ENCODE data around the gene TBCEL. TPM values are rescaled to one million over a fixed set of nuclear protein-coding genes. Genes with fewer than 3 reads are reported as not detected.
"Not testable (repeated sequence)": the region's sequence is repeated elsewhere in the genome, so short reads cannot be mapped to it uniquely, and the experiment has no call there.

TBCEL gene
- total RNA-seq, 3 donors from 2014 or later, result 6.6 to 7.2 (median 6.7) TPM

GRCh38 chr11:121112498-121113455 is 88.9 kb downstream of the TBCEL start:
- Mint-ChIP-seq H3K27me3 (ENCODE audit: low read depth) (peaks cover 25% of the 10 kb centered on the region), H3K4me1 (ENCODE audit: low read depth) (peaks cover 3% of the 10 kb centered on the region), H3K4me3 (no peak overlapping the region), H3K9me3 (no peaks in the 10 kb centered on the region), H3K36me3 (ENCODE audit: insufficient read depth) (no peaks in the 10 kb centered on the region)
- ATAC-seq (peak; percentile 59 to 73), DNase-seq (peak; percentile 9)

- no peak overlapping the region for H3K4me3 Mint-ChIP-seq
- H3K27me3 Mint-ChIP-seq (ENCODE audit: low read depth), result peaks cover 25% of the 10 kb centered on the region
- no peaks in the 10 kb centered on the region for H3K36me3 Mint-ChIP-seq (ENCODE audit: insufficient read depth)
- no peaks in the 10 kb centered on the region for H3K9me3 Mint-ChIP-seq
- DNase-seq, result no peak
- H3K4me1 Mint-ChIP-seq (ENCODE audit: low read depth), result peaks cover 3% of the 10 kb centered on the region
- no peak for ATAC-seq
These were observed 89.7 kb downstream of the TBCEL start for GRCh38 chr11:121113611-121114010.

DNA sequence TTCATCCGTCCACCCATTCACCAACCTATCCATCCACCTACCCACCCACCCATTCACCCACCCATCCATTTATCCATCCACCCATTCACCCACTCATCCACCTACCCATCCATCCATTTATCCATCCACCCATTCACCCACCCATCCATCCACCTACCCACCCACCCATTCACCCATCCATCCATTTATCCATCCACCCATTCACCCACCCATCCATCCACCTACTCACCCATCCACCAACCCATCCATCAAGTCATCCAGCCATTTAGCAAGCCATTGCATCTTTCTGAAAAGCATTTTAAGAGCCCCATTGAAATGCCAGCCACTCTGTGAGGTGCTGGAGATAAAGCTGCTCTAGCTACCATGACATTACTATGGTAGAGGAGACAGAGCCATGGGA is 91.1 kb downstream of the TBCEL start:
- ATAC-seq; DNase-seq; H3K4me3 Mint-ChIP-seq; H3K4me1 Mint-ChIP-seq (ENCODE audit: low read depth); H3K9me3 Mint-ChIP-seq; H3K36me3 Mint-ChIP-seq (ENCODE audit: insufficient read depth): not testable (repeated sequence)
- peaks cover 25% of the 10 kb centered on the region for H3K27me3 Mint-ChIP-seq (ENCODE audit: low read depth)

DNA sequence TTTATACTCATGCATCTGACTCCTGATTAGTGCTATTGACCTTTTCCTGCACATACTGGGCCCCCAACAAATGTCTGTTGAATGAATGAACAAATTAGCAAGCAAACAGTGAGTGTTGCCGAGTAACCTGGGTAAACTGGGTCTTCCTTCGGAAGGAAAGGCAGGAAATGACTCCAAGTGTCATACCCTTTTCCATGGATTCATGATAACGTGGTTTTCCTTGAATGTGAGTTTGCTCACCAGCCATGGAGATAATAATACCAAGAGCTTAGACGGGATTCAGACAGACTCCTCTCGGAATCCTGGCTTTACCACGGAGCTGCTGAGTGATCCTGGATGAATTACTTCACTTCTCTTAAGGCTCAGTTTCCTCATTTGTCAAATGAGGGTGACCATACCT is 93.9 kb downstream of the TBCEL start:
- Mint-ChIP-seq H3K27me3 (ENCODE audit: low read depth) (peaks cover 10% of the 10 kb centered on the region), H3K9me3 (peaks cover 4% of the 10 kb centered on the region), H3K36me3 (ENCODE audit: insufficient read depth) (no peaks in the 10 kb centered on the region), H3K4me3 (no peak overlapping the region), H3K4me1 (ENCODE audit: low read depth) (no peaks in the 10 kb centered on the region)
- no peak for ATAC-seq
- no peak for DNase-seq

- Mint-ChIP-seq H3K36me3 (ENCODE audit: insufficient read depth) (no peaks in the 10 kb centered on the region), H3K4me3 (no peak overlapping the region), H3K9me3 (peaks cover 16% of the 10 kb centered on the region), H3K4me1 (ENCODE audit: low read depth) (no peaks in the 10 kb centered on the region), H3K27me3 (ENCODE audit: low read depth) (no peaks in the 10 kb centered on the region)
- no peak for DNase-seq
- ATAC-seq, result no peak
These were observed 95.5 kb downstream of the TBCEL start for GRCh38 chr11:121119440-121119839.

GRCh38 chr11:121122328-121122727 is 98.4 kb downstream of the TBCEL start:
- no peak overlapping the region for H3K4me3 Mint-ChIP-seq
- no peak for DNase-seq
- peaks cover 4% of the 10 kb centered on the region for H3K27me3 Mint-ChIP-seq (ENCODE audit: low read depth)
- H3K4me1 Mint-ChIP-seq (ENCODE audit: low read depth), result no peaks in the 10 kb centered on the region
- no peaks in the 10 kb centered on the region for H3K36me3 Mint-ChIP-seq (ENCODE audit: insufficient read depth)
- ATAC-seq, result no peak
- peaks cover 16% of the 10 kb centered on the region for H3K9me3 Mint-ChIP-seq

- DNase-seq (no peak), ATAC-seq (no peak)
- Mint-ChIP-seq H3K36me3 (ENCODE audit: insufficient read depth) (no peaks in the 10 kb centered on the region), H3K9me3 (peaks cover 16% of the 10 kb centered on the region), H3K4me3 (no peak overlapping the region), H3K4me1 (ENCODE audit: low read depth) (no peaks in the 10 kb centered on the region), H3K27me3 (ENCODE audit: low read depth) (peaks cover 4% of the 10 kb centered on the region)
These were observed 99.7 kb downstream of the TBCEL start for GRCh38 chr11:121123496-121124069.

DNA sequence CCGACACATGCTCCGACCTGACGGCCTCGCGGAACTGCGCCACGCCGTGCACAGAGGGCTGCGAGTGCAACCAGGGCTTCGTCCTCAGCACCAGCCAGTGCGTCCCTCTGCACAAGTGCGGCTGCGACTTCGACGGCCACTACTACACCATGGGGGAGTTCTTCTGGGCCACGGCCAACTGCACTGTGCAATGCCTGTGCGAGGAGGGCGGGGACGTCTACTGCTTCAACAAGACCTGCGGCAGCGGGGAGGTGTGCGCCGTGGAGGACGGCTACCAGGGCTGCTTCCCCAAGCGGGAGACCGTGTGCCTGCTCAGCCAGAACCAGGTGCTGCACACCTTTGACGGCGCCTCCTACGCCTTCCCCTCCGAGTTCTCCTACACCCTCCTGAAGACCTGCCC is 103.9 kb downstream of the TBCEL start:
- Mint-ChIP-seq H3K36me3 (ENCODE audit: insufficient read depth) (no peaks in the 10 kb centered on the region), H3K4me1 (ENCODE audit: low read depth) (no peaks in the 10 kb centered on the region), H3K9me3 (peaks cover 12% of the 10 kb centered on the region), H3K4me3 (no peak overlapping the region), H3K27me3 (ENCODE audit: low read depth) (peaks cover 4% of the 10 kb centered on the region)
- ATAC-seq (no peak), DNase-seq (no peak)

DNA sequence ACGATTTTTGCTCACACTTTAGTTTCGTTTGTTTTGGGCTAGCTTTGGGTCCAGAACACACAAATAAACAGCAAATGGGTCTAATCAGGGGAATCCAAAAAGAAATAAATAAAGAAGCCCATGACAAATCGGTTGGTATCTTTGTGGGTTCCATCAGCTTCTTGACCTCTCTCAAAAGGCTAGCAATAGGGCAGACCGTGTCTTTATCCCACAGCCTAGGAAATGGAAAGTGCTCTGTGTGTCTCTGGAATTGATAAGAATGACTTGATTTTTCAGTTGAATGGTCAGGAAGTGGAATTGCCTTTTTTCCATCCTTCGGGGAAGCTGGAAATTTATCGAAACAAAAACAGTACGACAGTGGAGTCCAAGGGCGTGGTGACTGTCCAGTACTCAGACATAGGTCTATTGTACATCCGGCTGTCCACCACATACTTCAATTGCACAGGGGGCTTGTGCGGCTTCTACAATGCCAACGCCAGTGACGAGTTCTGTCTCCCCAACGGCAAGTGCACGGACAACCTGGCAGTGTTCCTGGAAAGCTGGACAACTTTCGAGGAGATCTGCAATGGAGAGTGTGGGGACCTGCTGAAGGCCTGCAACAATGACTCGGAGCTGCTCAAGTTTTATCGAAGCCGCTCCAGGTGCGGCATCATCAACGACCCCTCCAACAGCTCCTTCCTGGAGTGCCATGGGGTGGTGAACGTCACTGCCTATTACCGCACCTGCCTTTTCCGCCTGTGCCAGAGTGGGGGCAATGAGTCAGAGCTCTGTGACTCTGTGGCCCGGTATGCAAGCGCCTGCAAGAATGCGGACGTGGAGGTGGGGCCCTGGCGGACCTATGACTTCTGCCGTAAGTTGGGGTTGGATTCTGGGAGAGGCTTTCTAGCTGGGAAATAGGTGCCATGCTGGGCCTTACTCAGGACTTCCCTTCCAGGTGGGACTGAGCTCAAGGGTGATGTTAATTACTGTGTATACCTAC is 105.7 kb downstream of the TBCEL start:
- no peak for ATAC-seq
- no peaks in the 10 kb centered on the region for H3K4me1 Mint-ChIP-seq (ENCODE audit: low read depth)
- H3K9me3 Mint-ChIP-seq, result no peaks in the 10 kb centered on the region
- DNase-seq, result no peak
- no peak overlapping the region for H3K4me3 Mint-ChIP-seq
- H3K27me3 Mint-ChIP-seq (ENCODE audit: low read depth), result peaks cover 4% of the 10 kb centered on the region
- no peaks in the 10 kb centered on the region for H3K36me3 Mint-ChIP-seq (ENCODE audit: insufficient read depth)

- no peaks in the 10 kb centered on the region for H3K27me3 Mint-ChIP-seq (ENCODE audit: low read depth)
- ATAC-seq, result no peak
- no peaks in the 10 kb centered on the region for H3K4me1 Mint-ChIP-seq (ENCODE audit: low read depth)
- DNase-seq, result no peak
- H3K36me3 Mint-ChIP-seq (ENCODE audit: insufficient read depth), result no peaks in the 10 kb centered on the region
- H3K4me3 Mint-ChIP-seq, result no peak overlapping the region
- no peaks in the 10 kb centered on the region for H3K9me3 Mint-ChIP-seq
These were observed 107.8 kb downstream of the TBCEL start for GRCh38 chr11:121131656-121132055.

- Mint-ChIP-seq H3K9me3 (no peaks in the 10 kb centered on the region), H3K4me1 (ENCODE audit: low read depth) (no peaks in the 10 kb centered on the region), H3K27me3 (ENCODE audit: low read depth) (no peaks in the 10 kb centered on the region), H3K36me3 (ENCODE audit: insufficient read depth) (no peaks in the 10 kb centered on the region), H3K4me3 (no peak overlapping the region)
- ATAC-seq (no peak), DNase-seq (no peak)
These were observed 108.5 kb downstream of the TBCEL start for GRCh38 chr11:121132211-121132976.

DNA sequence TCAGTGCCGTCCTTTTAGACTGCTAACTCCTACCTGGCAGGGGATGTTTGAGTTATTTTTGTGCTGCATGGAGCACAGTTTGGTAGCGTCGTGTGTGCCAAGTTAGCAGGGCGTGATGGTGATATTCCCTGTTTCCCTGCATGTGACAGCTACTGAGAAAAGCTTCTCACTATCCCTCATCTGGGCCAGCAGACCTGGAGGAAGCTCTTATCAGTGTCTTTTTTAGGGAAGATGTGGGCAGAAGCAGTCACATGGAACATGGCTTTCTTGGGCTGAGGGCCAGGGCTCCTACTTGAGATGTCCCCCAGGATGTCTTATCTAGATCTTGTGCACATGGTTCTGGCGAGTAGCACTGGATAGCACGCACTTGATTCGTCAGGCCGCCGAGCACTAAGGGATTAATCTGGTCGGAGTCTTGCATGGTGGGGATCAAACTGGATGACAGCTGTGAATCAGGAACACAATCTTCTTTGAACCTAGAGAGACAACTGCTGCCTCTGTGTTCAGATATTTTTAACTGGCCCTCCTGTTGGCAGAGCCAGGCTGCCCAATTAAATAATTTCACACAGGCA is 110.9 kb downstream of the TBCEL start:
- Mint-ChIP-seq H3K9me3 (no peaks in the 10 kb centered on the region), H3K36me3 (ENCODE audit: insufficient read depth) (no peaks in the 10 kb centered on the region), H3K4me3 (no peak overlapping the region), H3K27me3 (ENCODE audit: low read depth) (no peaks in the 10 kb centered on the region), H3K4me1 (ENCODE audit: low read depth) (no peaks in the 10 kb centered on the region)
- DNase-seq (no peak), ATAC-seq (no peak)

- DNase-seq (no peak), ATAC-seq (no peak)
- no peaks in the 10 kb centered on the region for H3K9me3 Mint-ChIP-seq
- H3K4me1 Mint-ChIP-seq (ENCODE audit: low read depth), result no peaks in the 10 kb centered on the region
- no peak overlapping the region for H3K4me3 Mint-ChIP-seq
- H3K36me3 Mint-ChIP-seq (ENCODE audit: insufficient read depth), result no peaks in the 10 kb centered on the region
- no peaks in the 10 kb centered on the region for H3K27me3 Mint-ChIP-seq (ENCODE audit: low read depth)
These were observed 113.1 kb downstream of the TBCEL start for GRCh38 chr11:121137005-121137404.

Measured in activated T-cell treated with anti-CD3 and anti-CD28 coated beads, Interleukin-2, amount 50 U/mL, for 4 hours (primary cell).